Activated T-helper 1 cell treated with Interleukin-2 at 50 U/mL for 16 hours (primary cell): ENCODE measurements around the gene PLGRKT.
"Not testable (repeated sequence)": the region's sequence is repeated elsewhere in the genome, so short reads cannot be mapped to it uniquely, and the experiment has no call there.

Experiments used
- DNase-seq: peaks from one replicate; pipeline ENCODE4 v3.0.0-alpha.2; 2020; ENCODE audit warnings: low read depth

PLGRKT gene

GRCh38 chr9:5375790-5376477, 61.8 kb downstream of the PLGRKT start:
- DNase-seq = no peak

GRCh38 chr9:5375091-5375490, 62.6 kb downstream of the PLGRKT start:
- no peak for DNase-seq

- no peak for DNase-seq
Measured at GRCh38 chr9:5364294-5365024, 73.3 kb downstream of the PLGRKT start.

- no peak for DNase-seq
Measured at GRCh38 chr9:5361326-5362010, 76.3 kb downstream of the PLGRKT start.

- no peak for DNase-seq
Measured at GRCh38 chr9:5360341-5360740, 77.4 kb downstream of the PLGRKT start.

DNA sequence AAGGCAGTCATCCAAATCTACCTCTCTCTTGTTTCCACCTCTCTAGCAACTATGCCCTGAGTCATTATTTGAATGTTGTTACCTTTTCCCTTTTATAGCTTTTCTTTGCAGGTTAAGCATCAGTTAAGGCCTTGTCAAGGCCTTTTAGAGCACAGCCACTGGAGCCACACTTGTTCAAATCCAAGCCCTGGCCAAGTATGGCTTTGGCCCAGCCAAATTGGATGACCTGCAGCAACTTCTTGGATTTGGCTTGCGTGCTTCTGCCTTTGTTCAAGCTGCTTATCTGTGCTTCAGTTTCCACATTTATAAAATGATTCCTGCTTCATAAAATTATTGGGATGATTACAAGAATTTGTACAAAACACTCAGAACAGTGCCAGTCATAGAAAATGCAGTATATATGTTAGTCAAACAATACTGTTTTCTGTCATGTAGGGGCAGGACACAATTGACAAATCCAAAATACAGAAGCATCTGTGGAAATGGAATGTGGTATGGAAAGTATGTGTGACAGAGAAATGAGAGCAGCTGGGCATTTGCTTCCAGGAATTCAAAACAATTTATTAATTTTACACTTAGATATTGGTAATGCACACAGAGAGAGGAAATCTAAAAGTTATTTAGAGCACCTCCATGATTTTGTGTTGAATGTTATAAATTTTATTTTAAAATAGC, 80.2 kb downstream of the PLGRKT start:
- no peak for DNase-seq

DNA sequence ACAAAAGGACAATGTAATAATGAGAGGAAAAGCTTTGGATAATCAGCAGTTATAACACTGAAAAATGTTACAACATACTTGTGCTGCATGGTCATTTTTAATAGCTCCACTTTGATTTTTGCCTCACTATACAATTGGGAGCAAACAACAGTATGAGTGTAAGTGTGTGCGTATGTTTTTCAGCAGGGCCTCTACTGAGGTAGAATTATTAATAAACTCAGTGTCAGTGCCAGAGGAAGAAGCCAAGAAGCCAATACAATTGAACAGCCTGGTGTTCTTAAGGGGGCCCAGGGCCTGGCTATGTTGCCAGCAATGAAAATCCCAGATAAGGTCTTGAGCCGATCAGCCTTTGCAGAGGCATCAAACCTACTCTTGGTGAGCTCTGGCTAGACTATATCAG, 81.9 kb downstream of the PLGRKT start:
- DNase-seq = no peak

DNA sequence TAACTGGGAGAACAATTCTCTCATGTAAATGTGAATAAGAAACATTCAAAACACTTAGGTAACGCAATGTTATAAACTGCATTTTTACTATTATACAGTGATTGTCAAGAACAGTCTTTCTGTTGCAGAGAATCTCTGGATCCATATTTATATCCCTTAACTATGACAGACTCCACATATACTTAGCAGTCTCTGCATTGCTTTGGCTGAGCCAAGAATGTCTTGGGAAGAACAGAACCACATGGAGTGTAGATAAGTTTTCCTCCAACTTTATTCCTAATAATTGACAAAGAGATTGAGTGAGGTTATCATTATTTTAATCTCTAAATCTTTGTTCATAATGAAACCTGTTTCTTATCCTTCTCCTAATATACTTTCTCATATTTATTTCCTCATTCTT, 82.5 kb downstream of the PLGRKT start:
- DNase-seq = no peak

GRCh38 chr9:5354184-5354583, 83.5 kb downstream of the PLGRKT start:
- no peak for DNase-seq

DNA sequence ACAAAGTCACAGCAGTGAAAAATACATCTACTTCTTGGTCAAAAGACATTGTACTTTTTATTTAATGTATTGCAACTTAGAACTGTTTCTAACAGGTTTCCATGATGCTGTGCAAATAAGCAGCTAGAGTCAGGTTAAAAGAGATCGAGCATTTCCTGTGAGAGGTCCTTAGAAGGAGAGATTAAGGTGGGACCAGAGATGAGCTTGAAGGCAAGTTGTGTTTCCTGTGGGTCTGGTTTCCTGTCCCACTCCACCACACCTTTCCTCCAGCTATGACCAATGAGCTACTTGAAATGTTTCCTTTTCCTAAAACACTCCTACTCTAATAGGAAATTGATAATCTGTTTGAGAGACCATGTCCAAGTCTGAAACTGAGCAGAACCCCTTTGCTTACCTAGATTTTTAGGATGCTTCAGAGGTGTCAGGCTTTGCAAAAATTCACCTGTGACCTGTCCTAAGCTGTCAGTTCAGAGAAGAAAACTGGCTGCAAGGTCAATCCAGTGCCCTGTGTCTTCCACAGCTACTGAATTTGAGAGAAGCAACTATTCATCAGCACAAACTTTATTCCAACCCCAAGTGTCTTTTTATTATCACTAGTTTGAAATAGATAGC, 85.0 kb downstream of the PLGRKT start:
- DNase-seq = no peak

- DNase-seq = not testable (repeated sequence)
Measured at GRCh38 chr9:5338992-5339981, 98.4 kb downstream of the PLGRKT start, which contains the start of gene RLN1. Gene RLN1 (minus strand): TSS chr9:5339876. CDS start chr9:5339746, 130 bp downstream.

- no peak for DNase-seq
Measured at GRCh38 chr9:5336688-5337087, 101.0 kb downstream of the PLGRKT start.

DNA sequence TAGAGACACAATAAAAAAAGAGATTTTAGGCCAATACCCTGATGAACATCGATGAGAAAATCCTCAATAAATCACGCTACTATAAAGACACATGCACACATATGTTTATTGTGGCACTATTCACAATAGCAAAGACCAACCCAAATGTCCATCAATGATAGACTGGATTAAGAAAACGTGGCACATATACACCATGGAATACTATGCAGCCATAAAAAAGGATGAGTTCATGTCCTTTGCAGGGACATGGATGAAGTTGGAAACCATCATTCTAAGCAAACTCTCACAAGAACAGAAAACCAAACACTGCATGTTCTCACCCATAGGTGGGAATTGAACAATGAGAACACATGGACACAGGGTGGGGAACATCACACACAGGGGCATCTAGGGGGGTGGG, 106.4 kb downstream of the PLGRKT start:
- DNase-seq = not testable (repeated sequence)

- no peak for DNase-seq
Measured at GRCh38 chr9:5326893-5327548, 110.7 kb downstream of the PLGRKT start.

DNA sequence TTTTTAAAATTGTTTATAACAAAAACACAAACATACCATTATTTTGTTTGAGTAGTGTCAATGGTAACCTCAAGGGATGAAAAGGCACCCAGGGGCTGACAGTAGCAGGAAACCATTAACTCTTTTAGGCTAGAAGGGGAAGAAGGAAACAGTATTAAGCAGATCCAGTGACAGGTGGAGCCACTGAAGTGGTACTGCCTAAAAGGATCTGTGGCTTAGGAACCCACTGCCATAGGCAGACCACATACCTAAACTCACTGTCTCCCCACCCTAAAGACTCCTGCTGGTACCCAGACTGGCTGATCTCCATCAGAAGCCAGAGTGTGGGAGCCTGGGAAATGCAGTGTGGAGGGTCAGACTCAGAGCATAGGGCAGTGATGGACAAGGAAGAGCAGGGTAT, 111.5 kb downstream of the PLGRKT start:
- DNase-seq = no peak

DNA sequence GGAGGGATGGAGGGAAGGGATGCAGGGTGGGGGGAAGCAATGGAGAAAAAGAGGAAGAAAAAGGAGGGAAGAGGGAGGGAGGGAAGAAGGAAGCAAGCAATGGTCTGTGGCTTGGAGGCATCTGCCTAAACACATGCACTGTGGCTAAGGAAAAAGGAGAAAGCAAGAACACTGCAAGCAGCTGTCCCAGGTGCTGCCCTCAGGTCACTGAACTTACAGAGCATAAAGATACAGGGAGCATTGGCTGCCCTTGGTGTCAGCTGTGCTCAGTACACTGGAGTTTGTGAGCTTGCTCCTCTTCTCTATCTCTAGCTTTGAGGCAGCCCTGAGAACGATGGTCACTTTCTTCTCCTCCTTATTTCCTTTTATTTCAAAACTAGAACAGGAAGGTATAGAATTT, 116.1 kb downstream of the PLGRKT start:
- DNase-seq = not testable (repeated sequence)

GRCh38 chr9:5321058-5321457, 116.7 kb downstream of the PLGRKT start:
- no peak for DNase-seq

GRCh38 chr9:5316406-5316805, 121.3 kb downstream of the PLGRKT start:
- DNase-seq = not testable (repeated sequence)

GRCh38 chr9:5315187-5315923, 122.4 kb downstream of the PLGRKT start:
- no peak for DNase-seq
